Kasumi-1 (cell line): ENCODE results near the gene RBM8A.
"Not testable (repeated sequence)": the region's sequence is repeated elsewhere in the genome, so short reads cannot be mapped to it uniquely, and the experiment has no call there.

Experiments used
- DNase-seq, 2 experiments: peaks; one replicate each; lab custom pipeline; 2025; lab: John Stamatoyannopoulos, UW

The RBM8A gene

GRCh38 chr1:145956781-145957442 is 29.6 kb upstream of the RBM8A start:
- DNase-seq, result no peak

GRCh38 chr1:145956361-145956760 is 29.1 kb upstream of the RBM8A start:
- DNase-seq, result no peak

GRCh38 chr1:145955436-145955835 is 28.2 kb upstream of the RBM8A start:
- DNase-seq, result no peak

GRCh38 chr1:145953861-145954260 is 26.6 kb upstream of the RBM8A start:
- DNase-seq, result no peak

- DNase-seq, result no peak
Measured at GRCh38 chr1:145952903-145953302, 25.6 kb upstream of the RBM8A start.

GRCh38 chr1:145951526-145951925 is 24.2 kb upstream of the RBM8A start:
- DNase-seq, result no peak

- no peak for DNase-seq
Measured at GRCh38 chr1:145949219-145949618, 21.9 kb upstream of the RBM8A start.

GRCh38 chr1:145947551-145947950 is 20.3 kb upstream of the RBM8A start:
- DNase-seq, result no peak

GRCh38 chr1:145946477-145946986 is 19.2 kb upstream of the RBM8A start:
- no peak for DNase-seq

GRCh38 chr1:145944532-145944931 is 17.2 kb upstream of the RBM8A start:
- no peak for DNase-seq

- DNase-seq, result no peak
Measured at GRCh38 chr1:145942871-145943270, 15.6 kb upstream of the RBM8A start.

GRCh38 chr1:145942405-145942804 is 15.1 kb upstream of the RBM8A start:
- DNase-seq, result no peak

- DNase-seq, result no peak
Measured at GRCh38 chr1:145937436-145937835, 10.2 kb upstream of the RBM8A start.

- DNase-seq, result no peak
Measured at GRCh38 chr1:145936247-145936646, 9.0 kb upstream of the RBM8A start.

GRCh38 chr1:145935708-145936107 is 8.4 kb upstream of the RBM8A start:
- DNase-seq, result no peak

- DNase-seq, result peak; percentile 64 to 66
Measured at GRCh38 chr1:145932522-145933009, 5.3 kb upstream of the RBM8A start.

- DNase-seq, result no peak
Measured at GRCh38 chr1:145927916-145928643, 796 bp upstream of the RBM8A start.

- no peak for DNase-seq
Measured at GRCh38 chr1:145926686-145927062, 610 bp downstream of the RBM8A start.

GRCh38 chr1:145922266-145922665 is 5.0 kb downstream of the RBM8A start:
- DNase-seq, result no peak

- DNase-seq, result not testable (repeated sequence)
Measured at GRCh38 chr1:145920297-145920696, 7.0 kb downstream of the RBM8A start.

- no peak for DNase-seq
Measured at GRCh38 chr1:145918992-145919939, 8.0 kb downstream of the RBM8A start.
